GM18520 (cell line): ENCODE results near the gene PRKAR1A.
"Not testable (repeated sequence)": the region's sequence is repeated elsewhere in the genome, so short reads cannot be mapped to it uniquely, and the experiment has no call there.

Experiments
- ATAC-seq: cut with Tn5 transposase; IDR thresholded peaks from one replicate; pipeline ENCODE4 v1.9.1; 2021; ENCODE audit not compliant: unreplicated experiment

The PRKAR1A gene

GRCh38 chr17:68511254-68511670, 968 bp upstream of the PRKAR1A start:
- no peak for ATAC-seq

DNA sequence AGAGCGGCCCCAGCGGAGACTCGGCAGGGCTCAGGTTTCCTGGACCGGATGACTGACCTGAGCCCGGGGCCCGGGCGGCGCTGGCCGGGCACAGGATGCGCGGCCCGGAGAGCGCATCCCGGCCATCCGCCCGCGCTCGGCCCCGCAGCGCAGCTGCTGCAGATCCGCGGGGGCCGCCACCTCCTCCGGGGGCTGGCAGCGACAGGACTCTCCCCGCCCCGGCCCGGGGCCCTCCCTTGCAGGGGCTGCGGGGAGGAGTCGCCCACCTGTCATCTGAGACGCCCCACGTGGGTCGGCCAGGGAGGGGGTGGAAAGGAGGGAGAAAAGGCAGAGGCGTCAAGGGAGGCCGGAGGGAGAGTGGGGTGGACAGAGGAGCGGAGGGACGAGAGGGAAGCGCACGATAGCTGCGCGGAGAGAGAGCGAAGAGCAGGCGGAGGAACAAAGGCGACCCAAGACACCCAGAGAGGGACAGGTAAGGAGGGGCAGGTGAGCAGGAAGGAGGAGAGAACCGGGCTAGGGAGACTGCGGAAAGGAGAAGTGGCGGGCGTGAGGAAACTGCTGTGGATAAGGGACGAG, 471 bp upstream of the PRKAR1A start:
- peak; percentile 30 for ATAC-seq

- ATAC-seq = no peak
Measured at GRCh38 chr17:68512960-68513474, 787 bp downstream of the PRKAR1A start.

DNA sequence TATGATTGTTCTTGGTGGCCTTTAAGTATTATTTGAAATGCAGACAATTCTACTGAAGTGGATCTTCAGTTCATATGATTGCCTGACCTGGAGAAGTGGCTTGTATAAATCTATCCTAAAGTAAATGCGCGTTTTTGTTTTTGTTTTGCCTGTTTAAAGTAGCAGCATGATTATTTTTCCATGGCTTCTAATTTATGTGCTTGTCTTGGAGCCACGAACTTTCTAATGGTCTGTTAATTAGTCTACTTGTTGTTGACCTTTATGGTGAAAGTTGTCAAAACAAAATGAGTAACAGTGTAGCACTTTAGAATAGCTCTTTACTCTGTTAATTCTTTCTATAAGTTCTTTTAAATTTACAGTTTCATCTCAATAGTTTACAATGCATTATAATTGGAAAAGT, 1.7 kb downstream of the PRKAR1A start:
- ATAC-seq = no peak

- ATAC-seq = no peak
Measured at GRCh38 chr17:68514831-68515635, 2.8 kb downstream of the PRKAR1A start.

DNA sequence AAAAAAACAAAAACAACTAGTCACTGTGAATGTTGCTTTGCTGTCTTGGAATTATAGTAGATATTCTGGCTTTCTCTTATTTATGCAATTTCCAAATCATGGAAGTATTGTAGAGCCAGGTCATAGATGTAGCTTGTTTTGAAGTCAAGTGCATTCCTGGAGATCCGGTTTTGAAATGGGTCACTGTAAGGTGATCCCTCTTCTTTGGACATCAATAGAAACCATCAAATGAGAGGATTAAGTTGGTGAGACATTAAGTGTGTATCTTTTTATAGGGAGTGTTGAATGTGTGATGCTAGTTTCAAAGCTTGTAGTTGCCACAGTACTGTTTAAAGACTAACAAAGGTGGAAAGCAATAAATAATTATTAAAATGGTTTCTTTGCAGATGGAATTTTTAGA, 4.5 kb downstream of the PRKAR1A start:
- no peak for ATAC-seq

DNA sequence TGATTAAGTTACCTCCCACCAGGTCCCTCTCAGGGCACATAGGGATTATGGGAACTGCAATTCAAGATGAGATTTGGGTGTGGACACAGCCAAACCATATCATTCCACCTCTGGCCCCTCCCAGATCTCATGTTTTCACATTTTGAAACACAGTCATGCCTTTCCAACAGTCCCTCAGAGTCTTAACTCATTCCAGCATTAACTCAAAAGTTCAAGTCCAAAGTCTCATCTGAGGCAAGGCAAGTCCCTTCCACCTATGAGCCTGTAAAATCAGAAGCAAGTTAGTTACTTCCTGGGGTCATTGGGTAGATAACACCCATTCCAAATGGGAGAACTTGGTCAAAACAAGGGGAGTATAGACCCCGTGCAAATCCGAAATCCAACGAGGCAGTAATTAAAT, 5.4 kb downstream of the PRKAR1A start:
- not testable (repeated sequence) for ATAC-seq

- no peak for ATAC-seq
Measured at GRCh38 chr17:68518063-68518815, 6.0 kb downstream of the PRKAR1A start.

DNA sequence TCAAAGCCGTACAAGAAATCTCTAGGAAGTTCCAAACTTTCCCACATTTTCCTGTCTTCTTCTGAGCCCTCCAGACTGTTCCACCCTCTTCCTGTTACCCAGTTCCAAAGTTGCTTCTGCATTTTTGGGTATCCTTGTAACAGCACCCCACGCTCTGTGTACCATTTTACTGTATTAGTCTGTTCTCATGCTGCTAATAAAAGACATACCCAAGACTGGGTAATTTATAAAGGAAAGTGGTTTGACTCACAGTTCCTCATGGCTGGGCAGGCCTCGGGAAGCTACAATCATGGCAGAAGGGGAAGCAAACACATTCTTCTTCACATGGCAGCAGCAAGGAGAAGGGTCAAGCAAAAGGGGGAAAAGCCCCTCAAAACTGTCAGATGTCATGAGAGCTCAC, 6.8 kb downstream of the PRKAR1A start:
- ATAC-seq = not testable (repeated sequence)

DNA sequence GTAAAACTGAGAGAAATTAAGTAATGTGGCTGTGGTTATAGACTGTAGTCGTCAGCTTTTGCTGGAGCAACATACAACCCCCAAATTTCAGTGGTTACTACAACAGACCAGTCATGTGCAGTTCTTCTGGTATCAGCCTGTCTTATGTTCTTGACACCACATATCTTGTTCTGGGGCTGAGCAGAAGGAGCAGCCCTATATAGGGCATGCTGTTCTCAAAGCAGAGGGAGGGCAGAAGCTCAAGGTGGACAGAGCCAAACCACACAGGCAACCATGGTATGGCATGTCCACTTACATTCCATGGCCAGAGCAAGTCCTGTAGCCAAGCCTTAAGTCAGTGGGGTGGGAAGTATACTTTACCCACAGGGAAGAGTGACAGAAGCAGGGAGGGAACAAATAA, 7.7 kb downstream of the PRKAR1A start:
- ATAC-seq = no peak

DNA sequence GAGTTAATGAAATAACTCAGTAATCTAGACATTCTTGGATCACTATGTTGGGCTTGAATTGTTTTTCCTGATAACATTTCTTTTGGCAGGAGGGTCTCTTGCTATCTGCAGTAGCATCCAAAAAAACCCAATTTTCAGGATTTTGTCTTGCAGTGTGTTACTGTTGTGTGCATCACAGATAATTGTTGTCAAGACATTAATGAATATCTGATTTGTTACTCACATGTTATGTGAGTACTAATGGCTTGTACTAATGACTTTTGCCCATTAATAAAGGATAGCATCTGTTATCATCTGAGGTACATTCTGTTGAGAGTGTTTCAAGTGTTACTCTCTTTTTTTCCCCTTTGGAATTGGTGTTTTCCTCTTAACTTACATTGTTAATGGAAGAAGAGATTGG, 10.0 kb downstream of the PRKAR1A start:
- ATAC-seq = no peak

DNA sequence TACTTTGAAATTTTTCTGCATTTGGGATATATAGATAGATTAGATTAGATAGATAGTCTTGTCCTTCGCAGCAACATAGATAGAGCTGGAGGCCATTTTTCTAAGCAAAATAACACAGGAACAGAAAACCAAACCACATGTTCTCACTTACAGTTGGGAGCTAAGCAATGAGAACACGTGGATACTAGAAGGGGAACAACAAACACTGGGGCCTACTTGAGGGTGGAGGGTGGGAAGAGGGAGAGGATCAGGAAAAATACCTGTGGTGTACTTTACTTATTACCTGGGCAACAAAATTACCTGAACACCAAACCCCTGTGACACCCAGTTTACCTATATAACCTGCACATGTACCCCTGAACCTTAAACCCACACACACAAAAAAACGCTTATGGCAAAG, 14.3 kb downstream of the PRKAR1A start:
- no peak for ATAC-seq

DNA sequence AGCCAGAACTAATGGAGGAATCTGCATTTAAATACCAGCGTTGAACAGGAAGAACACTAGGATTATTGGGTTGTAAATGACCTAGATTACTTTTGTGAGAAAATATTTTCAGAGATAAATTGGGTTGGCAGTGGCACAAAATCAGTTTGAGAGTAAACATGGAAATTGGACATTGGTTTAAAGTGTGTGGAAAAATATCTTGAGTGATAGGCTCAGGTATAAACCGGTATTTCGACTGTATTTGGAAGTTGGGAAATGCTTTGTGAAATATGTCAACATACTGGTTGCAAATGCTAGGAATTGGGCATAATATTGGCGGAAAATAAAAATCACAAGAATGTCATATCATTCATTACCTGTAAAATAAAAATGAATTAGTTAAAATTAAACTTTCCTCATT, 15.1 kb downstream of the PRKAR1A start:
- no peak for ATAC-seq

DNA sequence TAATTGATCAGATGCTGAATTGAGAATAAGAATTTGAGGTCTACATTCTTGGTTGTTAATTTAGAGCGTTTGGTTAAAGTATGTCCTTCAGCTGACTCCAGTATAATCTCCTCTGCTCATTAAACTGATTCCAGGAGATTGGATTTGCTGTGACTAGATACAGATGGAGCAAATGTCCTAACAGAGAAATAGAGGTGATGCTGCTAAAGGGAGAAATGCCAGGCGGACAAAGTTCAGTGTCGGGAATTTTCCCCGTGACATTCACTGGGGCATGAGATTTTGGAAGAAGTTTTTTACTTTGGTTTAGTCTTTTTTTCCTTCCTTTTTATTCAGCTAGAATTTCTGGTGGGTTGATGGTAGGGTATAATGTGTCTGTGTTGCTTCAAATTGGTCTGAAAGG, 19.0 kb downstream of the PRKAR1A start:
- ATAC-seq = no peak

GRCh38 chr17:68532826-68533225, 20.6 kb downstream of the PRKAR1A start:
- no peak for ATAC-seq

GRCh38 chr17:68533887-68534694, 21.9 kb downstream of the PRKAR1A start:
- ATAC-seq = no peak

- ATAC-seq = no peak
Measured at GRCh38 chr17:68534695-68535088, 22.5 kb downstream of the PRKAR1A start.

DNA sequence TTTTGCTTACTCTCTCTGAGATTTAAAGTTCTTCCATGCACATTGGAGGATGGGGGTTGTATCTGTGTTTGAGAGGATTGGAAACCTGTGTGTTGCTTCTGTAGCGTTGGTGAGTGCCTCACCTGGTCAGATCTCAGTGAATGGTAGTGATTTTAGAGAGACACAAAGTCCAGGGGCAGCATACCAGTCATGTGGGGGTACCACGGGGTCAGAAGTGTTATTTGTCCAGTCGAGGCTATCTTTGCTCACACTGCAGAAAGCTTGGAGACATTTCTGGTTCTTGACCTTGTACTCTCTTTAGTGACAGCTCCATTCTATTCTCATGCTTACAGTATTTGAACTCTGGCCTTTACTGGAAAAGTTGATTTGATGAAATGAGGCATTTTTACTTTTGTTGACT, 23.7 kb downstream of the PRKAR1A start:
- no peak for ATAC-seq

- no peak for ATAC-seq
Measured at GRCh38 chr17:68539548-68540467, 27.6 kb downstream of the PRKAR1A start.

DNA sequence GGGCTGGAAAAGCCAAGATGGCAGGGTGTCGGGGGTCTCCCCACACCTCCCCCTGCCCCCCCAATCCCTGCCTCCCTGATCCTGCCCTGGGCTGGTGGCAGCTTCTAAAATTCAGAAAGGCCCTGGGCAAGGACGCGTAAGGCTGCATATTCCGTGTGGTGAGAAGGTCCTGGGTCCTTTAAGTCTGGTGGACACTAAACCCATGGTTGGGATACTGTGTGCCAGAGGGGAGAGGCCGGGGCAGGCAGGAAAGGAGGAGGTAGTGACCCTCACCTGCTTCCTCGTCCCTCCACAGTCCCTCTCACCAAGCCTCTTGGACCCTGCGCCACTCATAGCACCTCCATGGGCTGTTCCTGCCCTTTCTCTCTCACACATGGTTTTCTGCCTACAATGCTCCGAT, 28.8 kb downstream of the PRKAR1A start:
- ATAC-seq = no peak
